Muscle layer of colon (tissue), 2 donors: ENCODE data around the gene ITGB2.

Experiments used
- H3K27ac ChIP-seq: one replicate; pipeline ENCODE4 v1.7.0; 2013; ENCODE audit warnings: low read depth, mild to moderate bottlenecking, low read length, moderate library complexity
- H3K27me3 ChIP-seq, 2 donors: one replicate each; pipeline ENCODE4 v1.7.0; 2013; ENCODE audit warnings: low read length in 2 of 2, mild to moderate bottlenecking in 2 of 2; ENCODE audit not compliant: insufficient read depth in 2 of 2, control insufficient read depth in 1 of 2
- H3K36me3 ChIP-seq: one replicate; pipeline ENCODE4 v1.7.0; 2013; ENCODE audit warnings: mild to moderate bottlenecking, low read length; ENCODE audit not compliant: insufficient read depth
- H3K4me1 ChIP-seq: one replicate; pipeline ENCODE4 v1.7.0; 2013; ENCODE audit warnings: mild to moderate bottlenecking, low read length; ENCODE audit not compliant: insufficient read depth
- H3K4me3 ChIP-seq, 2 donors: one replicate each; pipeline ENCODE4 v1.7.0; 2013; ENCODE audit warnings: low read length in 2 of 2, low read depth in 1 of 2, mild to moderate bottlenecking in 1 of 2, moderate library complexity in 1 of 2
- H3K9ac ChIP-seq: one replicate; pipeline ENCODE4 v1.7.0; 2013; ENCODE audit warnings: low read length
- H3K9me3 ChIP-seq: one replicate; pipeline ENCODE4 v1.7.0; 2013; ENCODE audit warnings: mild to moderate bottlenecking, low read length
- donor health status: abdominal sarcoma.
- donor health status: Adenocarcinoma of cecum.

Gene ITGB2

DNA sequence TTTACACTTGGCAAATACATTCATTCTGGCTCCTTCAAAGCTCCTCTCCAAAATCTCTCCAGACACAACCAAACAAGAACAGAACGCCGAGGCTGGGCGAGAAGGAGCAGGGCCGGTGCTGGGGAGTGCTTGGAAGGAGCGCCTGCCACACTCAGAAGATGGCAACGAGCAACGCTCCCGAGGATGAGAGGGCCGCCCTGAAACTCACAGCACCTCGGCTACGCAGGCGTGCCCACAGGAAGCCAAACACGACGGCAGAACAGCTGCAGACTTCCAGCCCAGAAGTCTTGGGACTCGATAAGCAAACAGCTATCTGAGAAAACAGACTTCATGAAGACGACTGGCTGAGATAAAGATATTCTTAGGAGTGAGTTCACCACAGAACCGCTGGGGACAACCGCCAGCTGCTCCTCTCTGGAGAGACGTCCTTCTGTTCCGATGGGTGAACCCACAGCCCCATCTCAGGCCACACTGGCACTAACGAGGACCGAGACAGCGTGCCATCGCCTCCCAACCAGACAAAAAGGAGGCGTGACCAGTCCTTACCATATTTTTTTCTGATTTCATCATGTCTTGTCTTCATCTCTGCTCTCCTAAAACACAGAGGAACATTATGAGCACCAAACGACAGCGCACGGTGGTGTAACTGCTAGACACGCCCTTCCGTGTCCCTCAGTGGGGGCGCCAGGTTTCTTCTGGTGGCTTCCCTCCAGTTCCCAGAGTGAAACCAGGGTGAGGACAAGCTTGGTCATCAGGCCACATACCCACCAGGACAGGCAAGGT lies 65.8 kb downstream of the ITGB2 start:
- H3K4me1 ChIP-seq = peaks cover 14% of the 10 kb centered on the region
- peaks cover 67% of the 10 kb centered on the region for H3K36me3 ChIP-seq
- no peak overlapping the region for H3K4me3 ChIP-seq
- no peak overlapping the region for H3K9ac ChIP-seq
- H3K9me3 ChIP-seq = no peaks in the 10 kb centered on the region
- no peaks in the 10 kb centered on the region for H3K27me3 ChIP-seq
- H3K27ac ChIP-seq = no peak overlapping the region

DNA sequence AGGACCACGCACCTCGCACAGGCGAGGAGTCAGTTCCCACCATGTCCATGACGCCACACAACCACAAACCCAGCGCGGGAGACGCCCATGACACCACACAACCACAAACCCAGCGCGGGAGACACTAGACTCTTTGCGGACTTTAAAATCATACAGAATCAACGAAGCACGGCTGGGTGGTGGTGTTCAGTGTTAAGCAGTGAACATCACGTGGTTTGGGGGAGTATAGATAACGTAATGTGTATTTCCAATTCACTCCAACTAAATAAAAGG lies 66.4 kb downstream of the ITGB2 start:
- Histone ChIP-seq H3K9me3 (no peaks in the 10 kb centered on the region), H3K4me1 (peaks cover 14% of the 10 kb centered on the region), H3K27ac (no peak overlapping the region), H3K4me3 (no peak overlapping the region), H3K36me3 (peaks cover 69% of the 10 kb centered on the region), H3K27me3 (no peaks in the 10 kb centered on the region), H3K9ac (no peak overlapping the region)

DNA sequence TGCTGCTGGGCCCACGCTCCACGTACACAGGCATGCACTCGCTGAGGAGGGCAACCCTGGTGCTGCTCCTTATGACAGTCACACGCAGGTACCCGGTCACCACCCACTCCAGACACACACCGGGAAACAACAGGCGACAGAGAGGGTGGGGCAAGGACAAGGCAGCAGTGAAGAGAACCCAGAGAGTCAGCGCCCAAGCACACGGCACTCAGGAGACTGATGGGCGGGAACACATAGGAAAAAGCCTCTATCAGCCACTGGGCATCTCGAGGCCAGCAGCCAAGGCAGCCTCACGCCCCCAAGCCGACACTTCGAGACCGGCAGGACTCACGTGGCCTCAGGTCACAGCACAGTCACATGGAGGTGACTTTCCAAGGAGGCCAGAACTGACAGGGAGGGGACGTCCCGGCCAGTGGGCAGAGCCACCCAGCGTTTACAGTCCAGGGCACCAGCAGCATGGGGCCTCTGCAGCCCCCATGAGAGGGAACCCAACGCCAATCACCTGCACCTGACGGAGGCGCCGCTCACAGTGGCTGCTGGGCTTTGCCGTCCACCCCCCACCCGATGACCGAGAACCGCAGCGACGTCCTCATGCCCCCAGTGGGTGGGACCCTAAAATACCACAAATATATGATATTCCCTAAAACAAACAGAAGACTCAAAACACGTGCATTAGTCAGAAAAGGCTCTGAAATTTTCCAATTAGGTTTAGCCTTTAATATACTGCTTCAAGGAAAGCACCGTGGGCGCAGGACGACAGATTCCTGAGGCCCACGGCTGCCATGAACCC lies 66.9 kb downstream of the ITGB2 start:
- H3K27ac ChIP-seq = no peak overlapping the region
- peaks cover 10% of the 10 kb centered on the region for H3K4me1 ChIP-seq
- peaks cover 66% of the 10 kb centered on the region for H3K36me3 ChIP-seq
- no peaks in the 10 kb centered on the region for H3K27me3 ChIP-seq
- no peaks in the 10 kb centered on the region for H3K9me3 ChIP-seq
- H3K4me3 ChIP-seq = no peak overlapping the region
- H3K9ac ChIP-seq = no peak overlapping the region

DNA sequence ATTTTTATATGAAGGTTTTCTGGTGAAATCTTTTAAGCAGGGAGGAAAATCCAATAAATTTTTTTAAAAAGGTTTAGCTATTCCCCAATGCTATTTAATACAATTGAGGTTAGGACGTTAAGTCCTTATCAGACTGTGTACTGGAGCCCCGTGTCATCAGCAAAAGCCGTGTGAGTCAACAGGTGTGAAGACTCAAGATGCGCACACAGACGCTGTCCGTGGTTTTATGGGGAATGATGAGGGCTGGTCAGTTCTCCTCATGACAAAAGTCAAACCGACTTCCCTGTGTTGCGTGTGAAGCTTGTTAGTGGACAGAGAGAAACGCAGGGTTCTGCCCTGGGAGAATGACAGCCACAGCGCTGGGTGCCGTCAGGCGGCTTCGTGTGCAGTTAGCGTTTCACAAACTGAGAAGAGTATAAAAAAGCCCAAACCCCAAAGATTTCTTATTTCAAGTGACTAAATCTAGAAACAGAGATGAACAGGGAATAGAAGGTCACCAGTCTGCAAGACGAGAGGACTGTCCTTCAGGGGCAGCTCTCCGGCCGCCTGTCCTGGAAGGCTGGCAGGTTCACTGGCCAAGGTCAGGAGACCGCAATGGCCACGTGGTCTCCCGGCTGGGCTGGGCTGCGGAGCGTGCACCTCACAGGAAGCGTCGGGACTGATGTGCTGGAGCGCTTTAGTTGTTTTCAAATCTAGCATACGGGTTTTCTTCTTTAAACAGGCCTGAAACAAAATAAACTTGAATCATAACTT lies 69.6 kb downstream of the ITGB2 start:
- Histone ChIP-seq H3K36me3 (peaks cover 57% of the 10 kb centered on the region), H3K4me1 (peaks cover 7% of the 10 kb centered on the region), H3K27ac (no peak overlapping the region), H3K9me3 (no peaks in the 10 kb centered on the region), H3K4me3 (no peak overlapping the region), H3K27me3 (no peaks in the 10 kb centered on the region), H3K9ac (no peak overlapping the region)

DNA sequence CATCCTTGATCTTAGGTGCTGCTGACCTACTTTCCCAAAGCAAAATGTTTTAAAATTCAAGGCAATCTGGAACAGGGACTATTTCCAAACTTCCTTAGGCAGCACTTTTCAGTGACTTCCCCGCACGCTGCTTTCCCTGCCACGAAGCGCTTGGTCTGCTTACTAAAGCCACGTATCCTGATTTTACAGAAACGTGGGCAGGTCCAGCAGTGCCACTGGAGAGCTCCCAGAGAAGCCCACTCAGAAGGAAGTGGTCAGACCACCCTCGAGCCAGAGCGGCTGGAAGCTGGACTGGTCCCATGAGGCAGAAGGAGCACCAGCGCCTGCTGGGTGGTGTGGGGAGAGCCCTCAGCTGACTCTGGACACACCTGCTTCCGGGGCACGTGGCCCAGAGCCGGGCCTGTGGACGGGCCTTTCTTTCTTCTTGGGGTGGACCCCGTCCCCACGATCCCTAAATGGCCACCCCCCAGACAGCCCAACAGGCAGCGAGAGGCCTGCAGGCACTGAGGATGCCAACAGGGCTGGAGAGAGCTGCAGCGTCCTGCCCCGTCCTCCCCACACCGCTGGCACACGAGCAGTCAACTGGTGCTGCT lies 70.4 kb downstream of the ITGB2 start:
- Histone ChIP-seq H3K4me3 (no peak overlapping the region), H3K9ac (no peak overlapping the region), H3K27ac (no peak overlapping the region), H3K9me3 (no peaks in the 10 kb centered on the region), H3K4me1 (peaks cover 14% of the 10 kb centered on the region), H3K36me3 (peaks cover 50% of the 10 kb centered on the region), H3K27me3 (peaks cover 0 to 6% of the 10 kb centered on the region in 2 donors)

DNA sequence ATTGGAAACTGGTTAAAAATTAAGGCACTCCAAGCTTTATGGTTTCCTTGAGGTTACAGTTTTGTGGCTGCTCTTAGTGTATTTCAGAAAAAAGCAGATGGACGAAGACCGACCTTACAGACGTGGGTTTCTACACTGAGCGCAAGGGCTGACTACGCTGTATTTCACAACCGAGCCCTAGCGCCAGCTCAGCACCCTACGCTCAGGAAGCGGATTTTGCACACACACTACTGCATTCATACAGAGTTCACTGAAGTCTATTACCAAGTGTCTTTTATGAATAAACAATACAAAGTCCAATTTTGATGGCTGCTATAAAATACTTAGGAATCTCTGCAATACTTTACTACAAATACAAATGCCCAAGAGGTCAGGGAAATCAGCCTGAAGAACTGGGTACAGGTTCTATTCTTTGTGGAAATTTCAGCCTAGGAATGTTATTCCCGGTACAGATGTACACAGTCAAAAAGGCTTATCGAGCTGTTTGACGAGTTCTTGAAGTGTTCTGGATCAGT lies 71.0 kb downstream of the ITGB2 start:
- no peak overlapping the region for H3K9ac ChIP-seq
- H3K9me3 ChIP-seq = no peaks in the 10 kb centered on the region
- H3K4me3 ChIP-seq = no peak overlapping the region
- peaks cover 0 to 8% of the 10 kb centered on the region in 2 donors for H3K27me3 ChIP-seq
- H3K4me1 ChIP-seq = peaks cover 16% of the 10 kb centered on the region
- H3K27ac ChIP-seq = no peak overlapping the region
- H3K36me3 ChIP-seq = peaks cover 43% of the 10 kb centered on the region

DNA sequence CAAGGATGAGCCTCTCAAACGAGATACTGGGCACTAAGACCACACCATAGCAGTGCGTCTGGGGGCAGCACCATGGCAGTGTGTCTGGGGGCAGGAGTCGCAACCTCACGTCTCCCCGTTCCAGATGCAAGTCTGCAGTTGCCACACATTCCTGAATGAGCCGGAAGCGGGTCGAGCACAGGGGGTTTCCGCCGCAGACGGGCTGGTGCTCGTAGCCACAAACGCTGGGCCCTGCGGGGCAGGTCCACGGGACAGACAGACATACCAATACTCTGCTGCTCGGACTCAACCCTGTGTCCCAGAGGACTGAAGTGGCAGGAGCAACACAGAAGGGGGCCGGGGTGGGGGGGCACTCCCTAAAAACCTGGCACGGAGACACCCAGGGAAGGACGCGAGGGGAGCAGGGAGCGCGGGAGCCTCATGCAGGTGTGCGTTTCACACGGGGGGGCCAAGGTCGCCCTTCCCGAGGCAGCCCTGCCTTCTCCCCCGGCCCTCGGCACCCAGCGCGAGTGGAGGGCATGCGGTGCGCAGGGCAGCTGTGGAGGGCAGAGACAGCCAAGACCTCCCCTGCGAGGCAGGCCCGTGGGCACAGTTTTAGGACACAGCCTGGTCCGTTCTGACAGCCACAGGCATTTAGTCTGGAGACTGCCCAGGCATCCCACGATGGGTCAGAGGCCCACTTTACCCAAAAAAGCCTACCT lies 71.7 kb downstream of the ITGB2 start:
- Histone ChIP-seq H3K9me3 (no peaks in the 10 kb centered on the region), H3K4me1 (peaks cover 16% of the 10 kb centered on the region), H3K36me3 (peaks cover 36% of the 10 kb centered on the region), H3K27me3 (peaks cover 0 to 8% of the 10 kb centered on the region in 2 donors), H3K4me3 (no peak overlapping the region), H3K9ac (no peak overlapping the region), H3K27ac (no peak overlapping the region)

DNA sequence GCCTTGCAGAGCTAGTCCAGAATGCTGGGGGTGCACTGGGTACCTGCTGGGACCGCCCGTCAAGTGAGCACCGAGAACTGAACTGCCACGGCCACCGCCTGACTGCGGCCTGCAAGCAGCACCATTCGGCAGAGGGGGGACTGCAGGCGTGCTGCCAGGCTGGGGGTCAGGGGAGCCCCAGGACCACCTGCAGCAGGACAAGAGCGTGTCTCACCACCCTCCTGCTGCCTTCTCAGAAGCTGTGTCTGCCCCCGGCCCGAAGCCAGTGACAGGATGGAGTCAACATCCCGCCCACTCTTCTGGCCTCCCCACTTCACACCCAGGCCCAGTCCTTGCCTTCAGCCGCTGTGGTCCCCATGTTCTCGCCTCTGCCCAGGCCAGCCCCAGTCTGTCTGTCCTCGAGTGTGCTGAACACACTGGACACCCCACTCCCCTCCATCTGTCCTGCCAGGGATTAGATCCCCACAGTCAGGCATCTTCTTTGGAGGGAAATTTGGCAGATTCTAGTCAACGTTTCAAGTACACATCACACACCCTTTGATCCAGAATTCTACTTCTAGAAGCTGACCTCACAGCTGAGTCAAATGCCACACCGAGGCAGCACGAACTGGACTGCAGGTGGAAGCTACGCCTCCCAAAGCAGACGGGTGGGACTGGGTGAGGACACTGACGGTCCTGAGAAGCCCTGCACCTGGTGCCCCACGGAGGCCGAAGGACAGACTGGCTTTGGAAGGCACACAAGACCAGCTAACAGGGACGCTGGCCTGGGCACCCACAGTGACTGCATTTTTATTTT lies 73.2 kb downstream of the ITGB2 start:
- Histone ChIP-seq H3K9me3 (no peaks in the 10 kb centered on the region), H3K4me1 (peaks cover 16% of the 10 kb centered on the region), H3K27me3 (peaks cover 0 to 10% of the 10 kb centered on the region in 2 donors), H3K27ac (no peak overlapping the region), H3K4me3 (no peak overlapping the region), H3K9ac (no peak overlapping the region), H3K36me3 (peaks cover 31% of the 10 kb centered on the region)

DNA sequence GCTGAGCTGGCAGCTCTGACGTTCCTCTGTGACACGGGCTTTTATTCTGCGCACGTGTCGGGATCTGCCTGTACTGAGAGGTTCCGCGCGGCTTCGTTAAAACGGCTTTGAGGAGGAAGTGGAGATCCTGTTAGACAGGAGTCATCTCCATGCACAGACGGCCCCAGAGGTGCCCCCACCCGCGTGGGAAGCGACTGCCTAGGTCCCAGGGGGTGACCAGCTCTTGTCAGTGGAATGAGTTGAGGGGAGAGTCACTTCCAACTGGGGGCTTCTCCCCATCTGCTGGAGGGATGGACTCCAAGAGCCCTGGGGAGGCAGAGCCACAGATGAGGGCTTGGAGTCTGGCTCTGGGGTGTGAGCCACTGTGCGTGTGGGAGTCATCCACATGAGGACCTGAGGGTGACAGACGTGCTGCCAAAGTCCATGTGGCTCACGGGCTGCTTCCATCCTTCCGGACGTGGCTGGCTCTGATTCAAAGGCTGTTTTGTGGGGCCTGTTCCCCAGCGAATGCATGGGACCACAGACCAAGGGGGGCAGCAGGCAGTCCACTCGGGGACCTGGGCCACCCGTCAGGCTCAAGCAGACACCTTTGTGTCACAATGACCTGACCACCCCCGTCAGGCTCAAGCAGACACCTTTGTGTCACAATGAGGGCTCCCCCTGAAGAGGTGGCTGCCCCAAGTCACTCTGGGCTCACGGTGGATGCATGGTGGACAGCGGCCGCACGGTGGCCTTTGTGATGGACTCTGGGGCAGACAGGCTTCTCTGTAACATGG lies 74.0 kb downstream of the ITGB2 start:
- peaks cover 0 to 12% of the 10 kb centered on the region in 2 donors for H3K27me3 ChIP-seq
- H3K9ac ChIP-seq = no peak overlapping the region
- no peak overlapping the region for H3K4me3 ChIP-seq
- H3K9me3 ChIP-seq = no peaks in the 10 kb centered on the region
- peaks cover 16% of the 10 kb centered on the region for H3K4me1 ChIP-seq
- H3K27ac ChIP-seq = peak overlapping the region; percentile 4
- H3K36me3 ChIP-seq = peaks cover 26% of the 10 kb centered on the region

DNA sequence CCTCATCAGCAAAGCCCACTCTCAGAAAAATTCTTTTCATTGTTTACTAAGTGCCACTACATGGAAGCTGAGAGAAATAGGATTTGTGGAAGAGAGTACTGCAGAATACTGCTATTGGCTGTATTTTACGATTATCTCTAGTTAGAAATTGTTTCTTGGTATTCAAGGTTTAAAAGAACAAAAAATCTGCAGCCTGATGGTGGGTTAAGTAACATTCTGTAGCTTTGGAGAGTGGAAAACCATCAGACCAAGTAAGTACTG lies 74.5 kb downstream of the ITGB2 start:
- Histone ChIP-seq H3K4me3 (peak overlapping the region; percentile 31 to 56), H3K9ac (no peak overlapping the region), H3K36me3 (peaks cover 21% of the 10 kb centered on the region), H3K4me1 (peaks cover 16% of the 10 kb centered on the region), H3K27me3 (peaks cover 0 to 12% of the 10 kb centered on the region in 2 donors), H3K9me3 (no peaks in the 10 kb centered on the region), H3K27ac (peak overlapping the region; percentile 4)
